H1 (cell line): ENCODE results near the gene ADPGK. TPM values are rescaled to one million over a fixed set of nuclear protein-coding genes. Genes with fewer than 3 reads are reported as not detected.

Experiments used
- CTCF ChIA-PET: fragments of 300-600 bp; sonication (Branson Sonifier 250); formaldehyde crosslinking; loops from one replicate; lab custom pipeline; 2021; ENCODE audit not compliant: partially characterized antibody; lab: Charles Lee
- POLR2A ChIA-PET: fragments of 300-600 bp; sonication (Branson Sonifier 250); formaldehyde crosslinking; loops from one replicate; lab custom pipeline; 2021; ENCODE audit warnings: inconsistent platforms; ENCODE audit not compliant: partially characterized antibody; lab: Charles Lee
- DNase-seq, 2 experiments: peaks; one replicate each; pipeline versions ENCODE4 v3.0.0 to v3.0.0-alpha.2; 2010 to 2022; ENCODE audit warnings: low spot score in 2 of 2, low read depth in 1 of 2, mixed read lengths in 1 of 2
- FAIRE-seq: peaks from 2 replicates; lab custom pipeline; 2011; peaks lifted over from hg19 to GRCh38; lab: Jason Lieb, UNC
- H2AFZ ChIP-seq: 2 replicates; pipeline ENCODE4 v1.8.1; 2012; ENCODE audit warnings: low read length, inconsistent platforms
- H2AK5ac ChIP-seq: 2 replicates; pipeline ENCODE4 v1.6.1; 2013; ENCODE audit warnings: low read depth, low read length
- H2BK120ac ChIP-seq: replicated peaks from 2 replicates; pipeline ENCODE3; 2013; ENCODE audit warnings: low read depth, low read length, inconsistent platforms
- H2BK12ac ChIP-seq: 2 replicates; pipeline ENCODE4 v1.6.1; 2013; ENCODE audit warnings: low read depth, low read length
- H2BK15ac ChIP-seq: 2 replicates; pipeline ENCODE4 v1.6.1; 2013; ENCODE audit warnings: low read length
- H2BK20ac ChIP-seq: 2 replicates; pipeline ENCODE4 v1.6.1; 2013; ENCODE audit warnings: low read length
- H2BK5ac ChIP-seq: 2 replicates; pipeline ENCODE4 v1.6.1; 2013; ENCODE audit warnings: low read depth, low read length
- H3K14ac ChIP-seq: 2 replicates; pipeline ENCODE4 v1.6.1; 2013; ENCODE audit warnings: inconsistent platforms; ENCODE audit not compliant: insufficient read length
- H3K18ac ChIP-seq: 2 replicates; pipeline ENCODE4 v1.6.1; 2013; ENCODE audit warnings: low read length; ENCODE audit errors: extremely low read depth
- H3K23ac ChIP-seq: 2 replicates; pipeline ENCODE4 v1.6.1; 2013; ENCODE audit warnings: inconsistent platforms; ENCODE audit not compliant: insufficient read length
- H3K23me2 ChIP-seq: 2 replicates; pipeline ENCODE4 v1.6.1; 2013; ENCODE audit warnings: low read depth, low read length
- H3K27ac ChIP-seq: 2 replicates; pipeline ENCODE4 v1.6.1; 2011; ENCODE audit warnings: low read depth, low read length, inconsistent platforms
- H3K27me3 ChIP-seq, 4 experiments: replicated peaks in 1 of 4; 1 replicate in 1 of 4; 2 replicates in 3 of 4; pipeline versions ENCODE4 v1.6.1 to v1.8.1; 2011 to 2013; ENCODE audit warnings: low read length in 3 of 4, mild to moderate bottlenecking in 3 of 4, inconsistent platforms in 2 of 4, mixed read lengths in 2 of 4, moderate library complexity in 1 of 4; ENCODE audit not compliant: control insufficient read depth in 3 of 4, insufficient read depth in 3 of 4; ENCODE audit errors: extremely low read depth in 1 of 4
- H3K36me3 ChIP-seq, 4 experiments: 2 replicates each; pipeline versions ENCODE4 v1.6.1 to v1.8.1; 2011 to 2013; ENCODE audit warnings: mild to moderate bottlenecking in 4 of 4, low read length in 3 of 4, moderate library complexity in 2 of 4, control low read depth in 1 of 4, inconsistent platforms in 1 of 4; ENCODE audit not compliant: insufficient read depth in 4 of 4, control insufficient read depth in 2 of 4
- H3K4ac ChIP-seq: replicated peaks from 2 replicates; pipeline ENCODE3; 2013; ENCODE audit warnings: low read length, low read depth, mixed read lengths, inconsistent platforms; ENCODE audit not compliant: insufficient read length
- H3K4me1 ChIP-seq, 4 experiments: replicated peaks in 1 of 4; 1 replicate in 1 of 4; 2 replicates in 3 of 4; pipeline versions ENCODE4 v1.6.1 to v1.8.1; 2011 to 2013; ENCODE audit warnings: low read length in 3 of 4, inconsistent platforms in 2 of 4, mixed read lengths in 1 of 4; ENCODE audit not compliant: insufficient read depth in 4 of 4, control insufficient read depth in 3 of 4
- H3K4me2 ChIP-seq, 2 experiments: 2 replicates each; pipeline versions ENCODE4 v1.6.1 to v1.8.1; 2011 to 2013; ENCODE audit warnings: low read depth in 2 of 2, low read length in 2 of 2, control low read depth in 1 of 2, inconsistent platforms in 1 of 2, mild to moderate bottlenecking in 1 of 2; ENCODE audit not compliant: insufficient read depth in 1 of 2
- H3K4me3 ChIP-seq, 4 experiments: fragments of 200-600, 300-600 bp in 1 of 4; sonication (generic), shearing (Covaris generic), sonication (Bioruptor Twin) in 1 of 4; 2 replicates each; pipeline versions ENCODE4 v1.5.1 to v1.8.1; 2011 to 2016; ENCODE audit warnings: low read length in 4 of 4, low read depth in 3 of 4, control low read depth in 2 of 4, inconsistent platforms in 2 of 4, mild to moderate bottlenecking in 2 of 4, mixed read lengths in 1 of 4, moderate library complexity in 1 of 4; ENCODE audit not compliant: insufficient read depth in 2 of 4; ENCODE audit errors: extremely low read depth in 1 of 4
- H3K56ac ChIP-seq: replicated peaks from 2 replicates; pipeline ENCODE3; 2013; ENCODE audit warnings: low read depth, mild to moderate bottlenecking, mixed read lengths, low read length, inconsistent platforms; ENCODE audit not compliant: insufficient read length
- H3K79me1 ChIP-seq: 2 replicates; pipeline ENCODE4 v1.6.1; 2013; ENCODE audit warnings: low read depth, low read length, control low read depth
- H3K79me2 ChIP-seq, 2 experiments: 2 replicates each; pipeline versions ENCODE4 v1.6.1 to v1.8.1; 2012 to 2013; ENCODE audit warnings: low read length in 2 of 2, mild to moderate bottlenecking in 2 of 2, inconsistent platforms in 1 of 2; ENCODE audit not compliant: insufficient read depth in 2 of 2, control insufficient read depth in 1 of 2
- H3K9ac ChIP-seq, 4 experiments: replicated peaks in 1 of 4; 1 replicate in 1 of 4; 2 replicates in 3 of 4; pipeline versions ENCODE4 v1.6.1 to v1.8.1; 2011 to 2013; ENCODE audit warnings: low read depth in 3 of 4, low read length in 3 of 4, control low read depth in 2 of 4, mild to moderate bottlenecking in 2 of 4, moderate library complexity in 2 of 4, inconsistent platforms in 1 of 4; ENCODE audit errors: extremely low read depth in 1 of 4
- H3K9me3 ChIP-seq, 2 experiments: 2 replicates each; pipeline versions ENCODE4 v1.6.1 to v1.8.1; 2012 to 2013; ENCODE audit warnings: mild to moderate bottlenecking in 2 of 2, moderate library complexity in 2 of 2, control low read depth in 1 of 2, inconsistent platforms in 1 of 2, low read depth in 1 of 2, low read length in 1 of 2, mixed read lengths in 1 of 2; ENCODE audit not compliant: insufficient read depth in 2 of 2
- H4K20me1 ChIP-seq, 2 experiments: replicated peaks in 1 of 2; 2 replicates each; pipeline versions ENCODE3 to v1.8.1; 2011 to 2013; ENCODE audit warnings: inconsistent platforms in 2 of 2, low read length in 2 of 2, mild to moderate bottlenecking in 1 of 2; ENCODE audit not compliant: insufficient read depth in 2 of 2, control insufficient read depth in 1 of 2
- H4K5ac ChIP-seq: 2 replicates; pipeline ENCODE4 v1.6.1; 2013; ENCODE audit warnings: low read length, low read depth, mixed read lengths, inconsistent platforms; ENCODE audit not compliant: insufficient read length
- H4K8ac ChIP-seq: 2 replicates; pipeline ENCODE4 v1.8.0; 2013; ENCODE audit warnings: mild to moderate bottlenecking, moderate library complexity, low read length, inconsistent platforms; ENCODE audit not compliant: insufficient read depth; ENCODE audit errors: extremely low read depth
- H4K91ac ChIP-seq: replicated peaks from 2 replicates; pipeline ENCODE3; 2013; ENCODE audit warnings: low read length, mixed read lengths, inconsistent platforms; ENCODE audit not compliant: insufficient read length
- MAFK ChIP-seq: IDR thresholded peaks from 2 replicates; pipeline ENCODE4 v1.6.1; 2012; ENCODE audit warnings: low read depth, mild to moderate bottlenecking, improper control_type of control experiment, low read length
- RAD21 ChIP-seq, 2 experiments: IDR thresholded peaks in 1 of 2; conservative IDR thresholded peaks in 1 of 2; 2 replicates each; pipeline ENCODE4 v1.6.1; 2011; ENCODE audit warnings: low read depth in 2 of 2, low read length in 2 of 2, improper control_type of control experiment in 1 of 2, inconsistent platforms in 1 of 2, mild to moderate bottlenecking in 1 of 2, moderate library complexity in 1 of 2
- WGBS, 2 experiments: shearing (Covaris generic) in 1 of 2; methylation state at CpG; one replicate each; pipeline versions ENCODE4 v1.1.6 to v1.1.7; 2013 to 2015; ENCODE audit warnings: low lambda C conversion rate in 2 of 2, mixed read lengths in 2 of 2, inconsistent platforms in 1 of 2, low coverage in 1 of 2, missing lambda C conversion rate in 1 of 2; ENCODE audit not compliant: insufficient replicate concordance in 2 of 2, insufficient coverage in 1 of 2, insufficient read length in 1 of 2; ENCODE audit errors: extremely low coverage in 1 of 2, missing lambda C conversion rate in 1 of 2; 5-methylcytosine and 5-hydroxymethylcytosine counted together
- polyA plus RNA-seq, 7 experiments: library from polyadenylated mRNA; depleted of rRNA in 3 of 7; stranded (reverse) in 5 of 7; unstranded in 2 of 7; fragments of >200 nt in 5 of 7; fragments of 200-250 nt in 2 of 7; gene quantifications; 1 replicate in 5 of 7; 2 replicates in 1 of 7; 4 replicates in 1 of 7; pipeline versions ENCODE4 v1.2.1 to v1.2.3, GENCODE V29; 2011 to 2013; ENCODE audit warnings: missing spikeins in 2 of 7, mixed read lengths in 2 of 7
- total RNA-seq: library from RNA; stranded (reverse); fragmentation: NEBNext Ultra II Directional; extraction: Animal tissue kit (Norgen Biotek cat#: 25700); gene quantifications from 2 replicates; pipeline ENCODE4 v1.2.1, GENCODE V29; 2021
- TF ChIP-seq, protein P1 (sequence below): IDR thresholded peaks from 2 replicates; pipeline ENCODE4 v1.6.1; 2011; ENCODE audit warnings: low read depth, mild to moderate bottlenecking, low read length; ENCODE audit not compliant: insufficient read depth

Gene ADPGK
- total and polyA plus RNA-seq, 2 of the 8 experiments (the other 6 are each of a cell fraction or from before 2014, with no cell fraction given) = 32.2 to 38.2 TPM

DNA sequence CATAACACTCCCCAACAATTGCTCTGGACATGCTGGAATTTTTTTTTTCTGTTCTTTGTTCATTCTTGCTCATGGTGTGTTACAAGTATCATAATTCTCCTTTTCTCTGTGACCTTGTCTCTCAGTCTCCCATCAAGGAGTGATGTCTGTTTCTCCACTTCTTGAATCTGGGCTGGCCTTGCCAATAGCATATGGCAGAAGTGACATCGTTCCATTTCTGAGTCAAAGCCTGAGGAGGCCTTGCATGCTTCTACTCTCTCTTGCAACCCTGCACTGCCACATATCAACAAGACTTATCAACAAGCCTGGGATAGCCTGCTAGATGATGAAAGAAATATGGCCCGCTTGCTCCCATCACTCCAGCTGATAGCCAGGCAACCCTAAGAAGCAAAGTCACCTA, 8.9 kb upstream of the ADPGK start:
- Histone ChIP-seq H2BK12ac (no peak overlapping the region), H3K18ac (no peak overlapping the region), H3K79me2 (no peaks in the 10 kb centered on the region), H2AK5ac (no peak overlapping the region), H3K4me2 (no peak overlapping the region), H3K14ac (no peak overlapping the region), H4K8ac (no peak overlapping the region), H2AFZ (no peak overlapping the region), H3K4me1 (peaks cover 0 to 3% (median 0%) of the 10 kb centered on the region in 4 experiments; a peak in 1 of 7 replicates), H2BK120ac (no peak overlapping the region), H3K23ac (no peak overlapping the region), H2BK5ac (no peak overlapping the region), H3K9me3 (no peaks in the 10 kb centered on the region), H4K5ac (no peak overlapping the region), H4K91ac (no peak overlapping the region), H3K23me2 (peaks cover 7% of the 10 kb centered on the region; the same call in 1 of the 2 replicates), H3K27ac (no peak overlapping the region), H2BK20ac (no peak overlapping the region), H3K79me1 (no peaks in the 10 kb centered on the region), H3K9ac (no peak overlapping the region), H3K56ac (no peak overlapping the region), H3K27me3 (peaks cover 1 to 4% (median 2%) of the 10 kb centered on the region in 4 experiments; a peak in 4 of 7 replicates), H3K4ac (no peak overlapping the region), H3K4me3 (no peak overlapping the region), H2BK15ac (no peak overlapping the region), H4K20me1 (peaks cover 0 to 2% of the 10 kb centered on the region in 2 experiments), H3K36me3 (no peaks in the 10 kb centered on the region)
- ChIA-PET POLR2A (no interaction called here), CTCF (no interaction called here)
- TF ChIP-seq RAD21 (IDR thresholded peaks at IDR 0.05 in 1 of 2, conservative IDR thresholded peaks at IDR 0.05 in 1 of 2; ENCODE audit: low read depth in 2 of 2, low read length in 2 of 2) (no peak), MAFK (no peak)
- TF ChIP-seq, protein P1, sequence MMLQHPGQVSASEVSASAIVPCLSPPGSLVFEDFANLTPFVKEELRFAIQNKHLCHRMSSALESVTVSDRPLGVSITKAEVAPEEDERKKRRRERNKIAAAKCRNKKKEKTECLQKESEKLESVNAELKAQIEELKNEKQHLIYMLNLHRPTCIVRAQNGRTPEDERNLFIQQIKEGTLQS = no peak
- DNase-seq (no peak), FAIRE-seq (no peak)
- WGBS, 2 experiments = 97% methylated on average over 2 of the region's 2 CpGs; no CpG with 5 or more reads in 1 of the 2 experiments
